OCI-LY3 (cell line): Measurements from ENCODE around the gene ASMTL.

Experiments
- H2AFZ ChIP-seq: fragments of 200-600, 300-600 bp; shearing (Covaris generic); 2 replicates; pipeline ENCODE4 v1.6.0; 2014; ENCODE audit warnings: antibody characterized with exemption, low read depth, low read length
- H3K27ac ChIP-seq: fragments of 200-600, 300-600 bp; sonication (generic); 2 replicates; pipeline ENCODE4 v1.5.1; 2014; ENCODE audit warnings: mild to moderate bottlenecking, low read length, moderate library complexity, mixed read lengths
- H3K27me3 ChIP-seq: fragments of 200-600, 300-600 bp; sonication (generic); 2 replicates; pipeline ENCODE4 v1.6.1; 2014; ENCODE audit warnings: low read depth, low read length, mixed read lengths
- H3K36me3 ChIP-seq: fragments of 200-600, 300-600 bp; sonication (generic); replicated peaks from 2 replicates; pipeline ENCODE3; 2014; ENCODE audit warnings: low read depth, low read length, mixed read lengths
- H3K4me1 ChIP-seq: fragments of 300-600, 200-600 bp; sonication (generic); 2 replicates; pipeline ENCODE4 v1.6.1; 2014; ENCODE audit warnings: low read length, mixed read lengths
- H3K4me2 ChIP-seq: fragments of 200-600, 300-600 bp; sonication (generic); 2 replicates; pipeline ENCODE4 v1.6.1; 2014; ENCODE audit warnings: low read length, mixed read lengths
- H3K4me3 ChIP-seq: fragments of 300-600, 200-600 bp; sonication (generic); 2 replicates; pipeline ENCODE4 v1.5.1; 2014; ENCODE audit warnings: antibody characterized with exemption, mild to moderate bottlenecking, low read length, moderate library complexity
- H3K79me2 ChIP-seq: fragments of 300-600, 200-600 bp; shearing (Covaris generic); 2 replicates; pipeline ENCODE4 v1.6.1; 2014; ENCODE audit warnings: mild to moderate bottlenecking, low read length, mixed read lengths
- H3K9ac ChIP-seq: fragments of 300-600, 200-600 bp; shearing (Covaris generic); 2 replicates; pipeline ENCODE4 v1.6.0; 2014; ENCODE audit warnings: mild to moderate bottlenecking, low read length, moderate library complexity
- H3K9me3 ChIP-seq: fragments of 200-600, 300-600 bp; shearing (Covaris generic); 2 replicates; pipeline ENCODE4 v1.6.1; 2014; ENCODE audit warnings: low read length, mixed read lengths; ENCODE audit not compliant: insufficient read depth
- H4K20me1 ChIP-seq: fragments of 200-600, 300-600 bp; sonication (generic); 2 replicates; pipeline ENCODE4 v1.6.1; 2016; ENCODE audit warnings: low read length, mixed read lengths; ENCODE audit not compliant: insufficient read depth
- CTCF ChIP-seq: fragments of 200-600, 300-600 bp; sonication (generic); IDR thresholded peaks from 2 replicates; pipeline ENCODE4 v1.5.1; 2014; ENCODE audit warnings: antibody characterized with exemption, low read length, low read depth
- EZH2phosphoT487 ChIP-seq: fragments of 200-600 bp; shearing (Covaris generic); IDR thresholded peaks from 2 replicates; pipeline ENCODE4 v1.6.1; 2018; ENCODE audit warnings: antibody characterized with exemption, mixed run types, low read depth

Gene ASMTL

GRCh38 chrX:1472975-1473374 lies 20.3 kb upstream of the ASMTL start:
- H3K27ac ChIP-seq = no peak overlapping the region
- no peak for TF ChIP-seq CTCF
- TF ChIP-seq EZH2phosphoT487 = no peak
- H3K9me3 ChIP-seq = no peaks in the 10 kb centered on the region
- H3K9ac ChIP-seq = no peak overlapping the region
- no peak overlapping the region for H3K4me3 ChIP-seq
- H3K27me3 ChIP-seq = no peaks in the 10 kb centered on the region
- H3K4me2 ChIP-seq = no peak overlapping the region
- H3K36me3 ChIP-seq = peaks cover 41% of the 10 kb centered on the region
- H3K79me2 ChIP-seq = peaks cover 11% of the 10 kb centered on the region
- H2AFZ ChIP-seq = no peak overlapping the region
- H4K20me1 ChIP-seq = peaks cover 21% of the 10 kb centered on the region; the same call in 1 of the 2 replicates
- H3K4me1 ChIP-seq = peaks cover 38% of the 10 kb centered on the region

DNA sequence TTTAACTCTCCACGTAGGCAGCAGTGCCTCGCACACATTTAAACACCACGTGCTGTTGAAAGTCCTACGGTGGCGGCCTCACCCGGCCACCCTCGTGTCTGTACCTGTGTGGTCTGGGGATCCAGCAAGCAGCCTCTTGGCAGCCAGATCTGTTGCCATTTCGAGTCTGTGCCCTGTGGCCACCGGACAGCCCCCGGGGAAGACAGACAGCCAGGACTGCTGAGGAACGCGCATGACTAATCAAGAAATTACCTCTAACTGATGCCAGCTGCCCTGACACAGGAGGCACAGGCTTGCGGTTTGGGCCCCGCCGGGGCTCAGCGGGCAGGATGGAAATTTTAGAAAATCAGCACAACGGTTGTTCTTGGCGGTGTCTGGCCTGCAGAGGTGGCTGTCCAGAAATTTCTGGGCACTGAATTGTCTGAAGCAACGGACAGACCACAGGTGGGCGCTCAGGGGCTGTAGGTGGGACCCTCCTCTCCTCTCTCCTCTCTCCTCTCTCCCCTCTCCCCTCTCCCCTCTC lies 15.6 kb upstream of the ASMTL start:
- H3K9ac ChIP-seq = peak overlapping the region; percentile 6; the same call in 1 of the 2 replicates
- H3K9me3 ChIP-seq = no peaks in the 10 kb centered on the region
- H2AFZ ChIP-seq = no peak overlapping the region
- peaks cover 50% of the 10 kb centered on the region for H3K36me3 ChIP-seq
- no peak overlapping the region for H3K4me3 ChIP-seq
- peaks cover 15% of the 10 kb centered on the region for H3K79me2 ChIP-seq
- H3K27me3 ChIP-seq = no peaks in the 10 kb centered on the region
- peak overlapping the region; percentile 75 for H3K4me2 ChIP-seq
- H3K4me1 ChIP-seq = peaks cover 50% of the 10 kb centered on the region
- peaks cover 20% of the 10 kb centered on the region; the same call in 1 of the 2 replicates for H4K20me1 ChIP-seq
- H3K27ac ChIP-seq = peak overlapping the region; percentile 82
- TF ChIP-seq CTCF (peak; percentile 54), EZH2phosphoT487 (no peak)

GRCh38 chrX:1466971-1467561 lies 14.4 kb upstream of the ASMTL start:
- peak overlapping the region; percentile 48 for H3K9ac ChIP-seq
- no peak for TF ChIP-seq EZH2phosphoT487
- no peak for TF ChIP-seq CTCF

GRCh38 chrX:1466232-1466661 lies 13.5 kb upstream of the ASMTL start:
- no peak overlapping the region for H3K4me3 ChIP-seq
- H3K27ac ChIP-seq = no peak overlapping the region
- H3K4me2 ChIP-seq = no peak overlapping the region
- H3K9ac ChIP-seq = no peak overlapping the region
- H3K36me3 ChIP-seq = peaks cover 50% of the 10 kb centered on the region
- H3K27me3 ChIP-seq = no peaks in the 10 kb centered on the region
- peaks cover 21% of the 10 kb centered on the region; the same call in 1 of the 2 replicates for H4K20me1 ChIP-seq
- H2AFZ ChIP-seq = no peak overlapping the region
- no peaks in the 10 kb centered on the region for H3K9me3 ChIP-seq
- TF ChIP-seq CTCF (no peak), EZH2phosphoT487 (no peak)
- peaks cover 7% of the 10 kb centered on the region for H3K79me2 ChIP-seq
- H3K4me1 ChIP-seq = peaks cover 39% of the 10 kb centered on the region

More at GRCh38 chrX:1466971-1467561, 14.4 kb upstream of the ASMTL start:
- H3K27ac ChIP-seq = peak overlapping the region; percentile 82
- peaks cover 48% of the 10 kb centered on the region for H3K4me1 ChIP-seq
- H3K27me3 ChIP-seq = no peaks in the 10 kb centered on the region
- peaks cover 57% of the 10 kb centered on the region for H3K36me3 ChIP-seq
- H4K20me1 ChIP-seq = peaks cover 29% of the 10 kb centered on the region; the same call in 1 of the 2 replicates
- peak overlapping the region; percentile 47 for H3K4me3 ChIP-seq
- H2AFZ ChIP-seq = no peak overlapping the region
- peaks cover 15% of the 10 kb centered on the region for H3K79me2 ChIP-seq
- H3K4me2 ChIP-seq = peak overlapping the region; percentile 75
- H3K9me3 ChIP-seq = no peaks in the 10 kb centered on the region
